Esophagus muscularis mucosa (tissue), 4 donors: ENCODE measurements around the gene PANX2.

Source experiments
- CTCF ChIP-seq, 3 experiments: fragments of 200-600 bp in 2 of 3; fragments of 450-650 bp in 1 of 3; sonication (generic) in 2 of 3; IDR thresholded peaks; one replicate each; pipeline ENCODE4 v1.5.1; 2017 to 2019; ENCODE audit warnings: antibody characterized with exemption in 3 of 3, mild to moderate bottlenecking in 2 of 3, moderate library complexity in 1 of 3
- EP300 ChIP-seq: sonication (generic); formaldehyde crosslinking; IDR thresholded peaks from one replicate; pipeline ENCODE4 v1.6.1; 2017; ENCODE audit warnings: antibody characterized with exemption
- POLR2A ChIP-seq: fragments of 450-650 bp; IDR thresholded peaks from one replicate; pipeline ENCODE4 v1.6.1; 2017; ENCODE audit warnings: antibody characterized with exemption, moderate library complexity, mild to moderate bottlenecking, low read depth
- POLR2AphosphoS5 ChIP-seq, 2 donors: sonication (generic); formaldehyde crosslinking; IDR thresholded peaks; one replicate each; pipeline ENCODE4 v1.6.1; 2017; ENCODE audit warnings: antibody characterized with exemption in 2 of 2

- TF ChIP-seq CTCF (IDR thresholded peaks at IDR 0.05) (no peak), EP300 (no peak), POLR2A (no peak), POLR2AphosphoS5 (IDR thresholded peaks at IDR 0.05) (no peak)
Observed at GRCh38 chr22:50199251-50199721, 28.8 kb downstream of the PANX2 start.
